ENCODE measurements around the gene LNPEP. TPM values are rescaled to one million over a fixed set of nuclear protein-coding genes. Genes with fewer than 3 reads are reported as not detected.
"Not testable (repeated sequence)": the region's sequence is repeated elsewhere in the genome, so short reads cannot be mapped to it uniquely, and the experiment has no call there.

LNPEP gene
- total RNA-seq, 2 donors from 2014 or later = 54.3 to 59.6 TPM

DNA sequence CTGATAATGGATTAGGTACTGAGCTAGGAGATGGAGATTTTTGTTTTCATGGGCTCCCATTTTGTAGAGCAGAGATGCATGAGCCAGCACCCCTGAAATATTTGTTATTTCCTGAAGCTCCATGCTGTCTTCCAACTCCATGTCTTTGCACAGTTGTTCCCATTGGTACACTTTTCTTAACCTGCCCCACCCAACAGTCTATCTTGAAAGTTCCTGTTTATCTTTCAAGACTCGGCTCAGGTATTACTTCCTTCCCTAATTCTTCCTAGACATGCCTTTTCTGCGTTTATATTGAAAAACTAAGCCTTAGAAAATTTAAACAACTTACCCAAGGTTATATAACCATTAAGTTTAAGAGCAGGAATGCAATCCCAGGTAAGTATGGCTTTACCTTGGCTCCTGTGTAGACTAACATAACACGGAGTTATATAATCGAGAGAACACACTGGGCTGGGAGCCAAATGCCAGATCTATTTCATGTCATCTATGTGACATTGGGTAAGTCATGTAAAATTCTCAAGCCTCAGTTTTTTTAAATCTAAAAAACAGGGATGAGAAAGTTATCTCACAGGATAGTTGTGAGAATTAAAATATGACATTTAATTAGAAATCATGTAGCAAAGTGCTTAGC, 139.1 kb downstream of the LNPEP start:
- DNase-seq (no peak), ATAC-seq (no peak)
- intact Hi-C loops (cut with DNase I) = loop anchor here in 1 of 2 donors (5.0 kb wide), 1 partner anchor 728 kb away; no protein-coding TSS in a partner anchor

DNA sequence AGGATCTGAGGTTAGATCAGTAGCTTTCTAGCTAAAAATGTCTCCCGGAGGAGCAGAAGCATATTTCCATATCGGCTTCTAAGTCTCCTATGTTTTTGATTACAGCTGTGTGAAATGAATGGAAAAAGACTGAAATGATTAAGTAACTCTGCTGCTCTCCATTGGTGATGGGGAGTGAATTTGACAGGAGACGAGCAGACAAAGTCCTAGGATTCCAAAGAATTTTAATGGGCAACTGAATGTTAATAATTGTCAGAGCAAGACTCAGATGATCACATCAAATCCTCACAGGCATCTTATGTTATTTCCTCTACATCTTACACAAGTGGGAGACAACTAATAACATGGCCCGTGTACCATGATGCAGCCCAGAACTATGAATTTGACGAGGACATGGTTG, 139.8 kb downstream of the LNPEP start:
- DNase-seq (no peak), ATAC-seq (no peak)
- intact Hi-C loops (cut with DNase I) = no loop called here

DNA sequence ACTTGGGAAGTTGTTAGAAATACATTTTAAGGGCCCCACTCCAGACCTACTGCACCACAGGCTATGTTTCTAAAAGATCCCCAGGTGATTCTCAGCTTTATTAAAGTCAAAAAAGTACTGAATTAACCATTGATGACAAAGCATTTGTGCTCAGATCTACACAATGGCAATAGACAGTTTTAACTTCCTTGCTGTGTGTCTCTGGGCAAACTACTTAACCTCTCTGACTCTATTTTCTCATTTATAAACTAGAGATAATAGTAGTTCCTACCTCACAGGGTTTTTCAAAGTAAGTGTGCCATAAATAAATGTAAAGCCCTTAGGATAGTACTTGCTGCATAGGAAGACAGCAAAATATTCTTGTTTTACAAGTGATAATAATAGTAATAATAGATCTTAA, 140.2 kb downstream of the LNPEP start:
- DNase-seq (no peak), ATAC-seq (no peak)
- intact Hi-C loops (cut with DNase I) = no loop called here

DNA sequence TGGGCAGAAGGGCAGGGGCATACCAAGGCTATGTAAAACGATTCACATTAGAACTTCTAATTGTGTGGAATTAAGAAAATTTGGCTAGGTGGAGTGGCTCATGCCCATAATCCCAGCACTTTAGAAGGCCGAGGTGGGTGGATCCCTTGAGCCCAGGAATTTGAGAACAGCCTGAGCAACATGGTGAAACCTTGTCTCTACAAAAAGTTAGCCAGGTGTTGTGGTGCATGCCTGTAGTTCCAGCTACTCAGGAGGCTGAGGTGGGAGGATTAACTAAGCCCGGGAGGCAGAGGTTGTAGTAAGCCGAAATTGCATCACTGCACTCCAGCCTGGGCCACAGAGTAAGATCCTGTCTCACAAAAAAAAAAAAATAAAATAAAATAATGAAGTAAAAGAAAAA, 141.4 kb downstream of the LNPEP start:
- ATAC-seq (no peak), DNase-seq (no peak)
- intact Hi-C loops (cut with DNase I) = no loop called here

DNA sequence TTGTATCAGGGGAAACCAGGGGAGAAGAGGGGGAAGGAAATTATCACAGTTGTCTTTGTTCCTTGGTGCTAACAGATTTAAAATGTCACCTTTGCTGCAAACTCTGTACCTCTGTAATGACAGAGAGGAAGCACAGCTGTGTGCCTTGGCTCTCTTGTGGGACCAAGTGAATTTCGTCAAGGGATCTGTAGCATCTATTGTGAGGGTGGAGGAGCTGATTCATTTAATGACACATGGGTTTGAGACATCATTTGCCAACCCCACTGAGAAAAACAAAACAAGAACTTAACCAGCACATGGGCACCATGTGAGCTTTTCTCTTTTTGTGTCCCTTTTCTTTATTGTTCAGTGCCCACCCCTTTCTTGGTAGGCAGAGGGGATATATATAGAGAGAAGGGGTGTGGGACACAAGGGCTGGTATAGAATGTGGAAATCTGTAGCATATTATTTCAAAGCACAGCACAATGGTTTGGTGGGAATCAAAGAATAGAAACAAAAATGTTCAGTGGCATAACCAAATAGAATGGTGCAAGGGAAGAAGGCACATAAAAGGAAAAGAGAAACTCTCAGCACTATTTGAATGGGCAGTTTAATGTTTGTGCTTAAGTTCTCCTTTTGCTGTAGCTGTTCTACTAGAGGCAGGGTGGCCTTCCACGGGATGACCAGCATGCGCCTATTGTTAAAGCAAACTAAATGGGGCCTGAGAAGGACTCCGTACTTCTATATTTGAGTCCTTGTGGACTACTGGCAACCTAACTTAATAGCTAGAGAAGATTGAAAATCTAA, 143.3 kb downstream of the LNPEP start:
- intact Hi-C loops (cut with DNase I) = no loop called here
- no peak for ATAC-seq
- no peak for DNase-seq

DNA sequence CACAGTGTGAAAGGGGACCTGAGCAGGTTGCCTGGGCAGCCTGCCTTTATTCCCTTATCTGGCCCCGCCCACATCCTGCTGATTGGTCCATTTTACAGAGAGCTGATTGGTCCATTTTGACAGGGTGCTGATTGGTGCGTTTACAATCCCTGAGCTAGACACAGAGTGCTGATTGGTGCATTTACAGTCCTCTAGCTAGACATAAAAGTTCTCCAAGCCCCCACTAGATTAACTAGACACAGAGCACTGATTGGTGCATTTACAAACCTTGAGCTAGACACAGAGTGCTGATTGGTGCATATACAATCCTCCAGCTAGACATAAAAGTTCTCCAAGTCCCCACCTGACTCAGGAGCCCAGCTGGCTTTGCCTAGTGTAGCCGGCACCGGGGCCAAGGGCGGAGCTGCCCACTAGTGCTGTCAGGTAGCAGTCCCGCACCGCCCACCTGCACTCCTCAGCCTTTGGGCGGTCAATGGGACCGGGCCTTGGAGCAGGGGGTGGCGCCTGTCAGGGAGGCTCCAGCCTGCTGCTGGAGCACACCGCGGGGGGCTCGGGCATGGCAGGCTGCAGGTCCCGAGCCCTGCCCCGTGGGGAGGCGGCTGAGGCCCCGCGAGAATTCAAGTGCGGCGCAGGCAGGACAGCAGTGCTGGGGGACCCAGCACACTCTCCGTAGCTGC, 149.0 kb downstream of the LNPEP start:
- DNase-seq; ATAC-seq; intact Hi-C loops (cut with DNase I): not testable (repeated sequence)

DNA sequence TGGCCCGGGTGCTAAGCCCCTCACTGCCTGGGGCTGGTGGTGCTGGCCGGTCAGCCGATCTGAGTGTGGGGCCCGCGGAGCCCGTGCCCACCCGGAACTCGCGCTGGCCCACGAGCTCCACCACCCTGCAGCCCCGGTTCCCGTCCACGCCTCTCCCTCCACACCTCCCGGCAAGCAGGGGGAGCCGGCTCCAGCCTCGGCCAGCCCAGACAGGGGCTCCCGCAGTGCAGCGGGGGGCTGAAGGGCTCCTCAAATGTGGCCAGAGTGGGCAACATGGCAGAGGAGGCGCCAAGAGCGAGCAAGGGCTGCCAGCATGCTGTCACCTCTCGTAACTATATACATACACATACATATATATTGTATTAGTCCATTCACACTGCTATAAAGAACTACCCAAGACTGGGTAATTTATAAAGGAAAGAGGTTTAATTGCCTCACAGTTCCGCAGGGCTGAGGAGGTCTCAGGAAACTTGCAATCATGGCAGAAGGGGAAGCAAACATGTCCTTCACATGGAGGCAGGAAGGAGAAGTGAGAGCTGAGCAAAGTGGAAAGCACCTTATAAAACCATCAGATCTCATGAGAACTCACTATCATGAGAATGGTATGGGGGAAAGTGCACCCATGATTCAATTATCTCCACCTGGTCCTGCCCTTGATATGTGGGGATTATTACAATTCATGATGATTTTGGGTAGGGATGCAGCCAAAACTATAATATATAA, 149.7 kb downstream of the LNPEP start:
- no peak for ATAC-seq
- DNase-seq = no peak
- intact Hi-C loops (cut with DNase I) = no loop called here

Other genes with a start within 250 kb of the LNPEP start
- 10 to 100 TPM; 38.4 to 38.8 TPM for gene ERAP1, start 128.1 kb upstream of the LNPEP start, total RNA-seq
- gene ERAP2, start 59.6 kb upstream of the LNPEP start, total RNA-seq = 1 to 10 TPM; 6.5 to 9.5 TPM
- under 1 TPM; 0.15 to 0.16 TPM for gene LIX1, start 206.5 kb downstream of the LNPEP start, total RNA-seq
- 10 to 100 TPM; 20.9 to 22.5 TPM for gene RIOK2, start 247.2 kb downstream of the LNPEP start, total RNA-seq